Hematopoietic multipotent progenitor cell treated with erythropoietin and hydrocortisone succinate and interleukin-3 and kit ligand, for 17 days (in vitro differentiated cells): ENCODE measurements around the gene DSTN.

ENCODE experiments used
- DNase-seq: peaks from one replicate; pipeline ENCODE4 v3.0.0-alpha.2; 2015; ENCODE audit warnings: low spot score

The DSTN gene

DNA sequence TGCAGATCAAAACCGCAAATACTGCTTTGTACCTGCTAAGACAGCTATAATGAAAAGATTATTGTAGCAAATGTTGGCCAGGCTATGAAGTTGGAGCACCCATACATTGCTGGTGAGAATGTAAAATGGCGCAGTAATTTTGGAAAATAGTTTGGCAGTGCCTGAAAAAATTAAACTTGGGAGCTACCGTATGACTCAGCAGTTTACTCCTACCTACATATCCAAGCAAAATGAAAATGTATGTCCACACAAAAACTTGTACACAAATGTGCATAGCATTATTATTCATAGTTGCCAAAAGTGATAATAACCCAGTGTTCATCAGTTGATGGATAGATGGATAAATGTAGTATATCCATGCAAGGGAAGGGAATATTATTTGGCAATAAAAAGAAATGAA is 13.3 kb downstream of the DSTN start:
- no peak for DNase-seq

DNA sequence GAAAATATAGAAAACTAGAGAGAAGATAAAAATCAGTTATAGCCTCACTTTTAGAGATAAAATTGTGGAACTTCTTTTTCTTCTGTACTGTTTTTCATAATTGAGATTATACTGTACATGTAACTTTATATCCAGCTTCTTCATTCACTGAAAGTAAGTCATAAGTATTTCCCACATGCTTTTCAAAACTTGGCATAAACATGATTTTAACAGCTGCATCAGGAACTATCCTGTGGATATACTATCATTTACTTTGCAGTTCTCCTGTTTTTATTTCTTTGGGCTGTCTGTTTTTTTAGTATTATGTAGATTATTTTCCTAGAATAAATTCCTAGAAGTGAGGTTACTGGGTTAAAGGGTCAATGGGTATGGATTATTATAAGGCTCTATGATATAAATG is 14.8 kb downstream of the DSTN start:
- DNase-seq: no peak

DNA sequence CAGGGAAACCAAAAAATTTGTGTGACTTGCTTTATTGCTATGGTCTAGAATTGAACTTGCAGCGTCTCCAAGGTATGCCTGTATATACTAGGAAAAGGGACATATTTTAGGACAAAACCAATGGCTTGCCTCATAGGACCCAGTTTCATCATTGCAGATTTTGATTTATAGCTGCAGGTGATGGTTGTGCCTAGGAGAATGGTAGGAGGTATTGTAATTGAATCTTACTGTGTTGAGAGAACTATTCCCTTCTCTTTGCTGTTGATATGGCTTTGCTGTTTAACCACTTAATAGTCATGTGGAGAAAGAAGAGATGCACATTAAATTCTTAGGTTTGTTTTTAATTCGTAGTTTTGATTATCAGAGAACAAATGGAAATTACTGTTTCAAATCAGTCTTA is 16.4 kb downstream of the DSTN start:
- no peak for DNase-seq

DNA sequence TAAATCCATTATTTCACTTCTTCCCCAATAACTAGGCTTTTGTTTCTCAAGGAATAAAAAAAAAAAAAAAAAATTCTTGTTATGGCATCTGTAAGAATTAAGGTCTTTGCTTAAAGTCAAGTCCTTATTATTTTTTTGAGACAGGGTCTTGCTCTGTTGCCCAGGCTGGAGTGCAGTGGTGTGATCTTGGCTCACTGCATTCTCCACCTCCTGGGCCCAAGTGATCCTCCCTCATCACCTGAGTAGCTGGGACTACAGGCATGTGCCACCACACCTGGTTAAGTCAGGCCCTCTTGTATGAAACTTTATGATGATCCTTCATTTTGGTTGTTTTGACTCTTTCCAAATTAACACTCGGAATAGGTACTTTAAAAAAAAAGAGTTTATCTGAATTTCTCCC is 17.3 kb downstream of the DSTN start:
- DNase-seq: no peak

DNA sequence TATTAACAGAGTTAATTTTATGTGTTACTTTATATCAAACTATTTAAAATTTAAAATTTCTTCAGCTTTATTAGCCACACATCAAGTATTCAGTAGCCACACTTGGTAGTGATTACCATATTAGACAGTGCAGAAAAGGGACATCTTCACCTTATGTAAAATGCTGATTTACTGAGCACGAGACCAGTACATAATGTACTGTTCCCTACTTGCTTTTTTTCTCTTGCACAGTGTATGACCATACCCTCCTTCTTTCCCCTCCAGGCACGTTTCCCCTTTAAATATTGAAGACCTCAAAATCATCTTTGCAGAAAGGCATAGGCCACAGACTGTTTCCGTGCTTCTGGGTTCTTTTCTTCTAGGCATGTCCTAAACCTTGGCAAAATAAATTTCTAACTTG is 17.9 kb downstream of the DSTN start:
- no peak for DNase-seq

DNA sequence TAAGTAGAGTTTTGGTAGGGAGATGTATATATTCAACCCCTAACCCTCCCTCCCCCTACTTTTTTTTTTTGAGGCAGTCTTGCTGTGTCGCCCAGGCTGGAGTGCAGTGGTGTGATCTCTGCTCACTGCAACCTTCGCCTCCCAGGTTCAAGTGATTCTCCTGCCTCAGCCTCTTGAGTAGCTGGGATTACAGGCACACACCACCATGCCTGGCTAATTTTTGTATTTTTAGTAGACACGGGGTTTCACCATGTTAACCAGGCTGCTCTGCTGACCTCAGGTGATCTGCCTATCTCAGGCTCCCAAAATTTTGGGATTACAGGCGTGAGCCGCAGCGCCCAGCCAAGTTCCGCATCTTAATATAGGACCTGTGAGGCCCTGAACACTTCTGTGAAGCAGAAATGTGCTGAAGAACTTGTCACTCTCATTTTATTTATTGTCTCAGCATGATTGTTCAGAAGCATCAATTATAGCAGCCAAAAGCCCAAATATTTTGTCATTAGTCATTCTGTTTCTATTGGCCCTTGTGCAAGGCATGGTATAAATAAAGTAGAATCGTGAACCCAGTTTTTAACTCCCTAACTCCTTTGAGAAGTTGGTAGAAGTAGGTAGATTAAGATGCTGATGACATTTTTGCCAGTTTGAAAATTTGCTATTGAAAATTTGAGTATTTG is 19.4 kb downstream of the DSTN start:
- DNase-seq: no peak

DNA sequence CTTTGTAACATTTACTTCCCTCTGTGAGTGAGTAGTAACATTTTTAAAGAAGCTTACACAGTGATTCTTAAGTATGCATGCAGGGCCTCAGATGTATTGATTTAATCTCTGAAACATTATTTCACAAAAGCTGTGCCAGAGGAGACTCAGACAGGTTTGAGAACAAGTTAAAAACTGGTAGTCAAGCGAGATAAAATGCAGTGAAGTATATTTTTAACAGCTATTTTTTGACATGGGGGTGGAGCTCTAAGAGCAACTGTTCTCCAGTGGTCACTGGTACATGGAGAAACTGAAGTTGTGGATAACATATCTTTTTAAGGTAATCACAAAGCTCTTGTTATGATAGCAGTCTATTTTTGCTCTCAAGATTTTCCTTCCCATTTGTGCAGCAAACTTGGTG is 20.4 kb downstream of the DSTN start:
- DNase-seq: no peak

DNA sequence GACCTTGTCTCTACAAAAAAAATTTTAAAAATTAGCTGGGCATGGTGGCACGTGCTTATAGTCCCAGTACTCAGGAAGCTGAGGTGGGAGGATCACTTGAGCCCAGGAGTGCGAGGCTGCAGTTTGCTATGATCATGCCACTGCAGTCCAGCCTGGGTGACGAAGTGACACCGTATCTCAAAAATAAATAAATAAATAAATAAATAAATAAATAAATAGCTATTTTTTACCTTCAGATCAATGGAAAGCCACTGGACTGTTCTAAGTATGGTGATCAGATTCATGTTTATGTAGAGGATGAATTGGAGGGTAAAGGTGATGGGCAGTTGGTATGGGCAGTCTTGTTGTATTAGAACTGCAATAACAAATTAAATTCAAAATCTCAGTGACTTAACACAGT is 24.0 kb downstream of the DSTN start:
- DNase-seq: no peak

DNA sequence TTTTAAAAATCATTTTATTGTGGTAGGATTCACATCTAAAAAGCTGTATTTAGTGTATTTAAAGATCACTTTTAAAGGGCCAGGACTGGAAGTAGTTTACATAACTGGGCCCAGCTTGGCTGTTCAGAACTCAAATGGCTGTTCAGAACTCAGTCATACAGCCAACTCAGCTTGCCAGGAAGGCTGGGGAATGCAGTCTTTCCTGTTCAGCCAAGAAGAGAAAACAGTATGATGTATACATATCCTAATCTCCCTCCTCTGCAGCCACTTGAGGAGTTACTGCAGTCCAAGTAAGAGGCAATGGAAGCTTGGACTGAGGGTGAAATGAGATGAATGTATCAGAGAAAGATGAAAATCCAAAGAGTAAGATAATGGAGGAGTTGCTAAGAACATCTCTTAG is 24.6 kb downstream of the DSTN start:
- no peak for DNase-seq

DNA sequence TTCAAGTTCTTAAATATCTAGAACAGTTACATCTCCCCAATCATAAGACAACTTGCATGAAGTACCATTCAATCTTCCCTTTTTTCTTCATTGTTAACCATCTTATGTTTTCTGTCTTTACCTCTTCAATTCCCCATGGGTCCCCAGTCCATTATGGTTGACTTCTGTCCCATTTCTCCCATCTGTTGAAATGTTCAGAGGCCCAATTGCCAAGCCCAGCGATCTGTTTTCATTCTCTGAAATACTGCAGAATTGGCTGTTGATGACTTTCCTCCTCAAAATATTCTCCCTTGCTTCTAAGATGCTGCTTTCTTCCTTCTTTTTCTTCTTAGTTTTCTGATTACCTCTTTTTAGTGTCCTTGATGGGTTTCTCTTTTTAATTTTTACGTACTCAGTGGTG is 26.0 kb downstream of the DSTN start:
- no peak for DNase-seq

DNA sequence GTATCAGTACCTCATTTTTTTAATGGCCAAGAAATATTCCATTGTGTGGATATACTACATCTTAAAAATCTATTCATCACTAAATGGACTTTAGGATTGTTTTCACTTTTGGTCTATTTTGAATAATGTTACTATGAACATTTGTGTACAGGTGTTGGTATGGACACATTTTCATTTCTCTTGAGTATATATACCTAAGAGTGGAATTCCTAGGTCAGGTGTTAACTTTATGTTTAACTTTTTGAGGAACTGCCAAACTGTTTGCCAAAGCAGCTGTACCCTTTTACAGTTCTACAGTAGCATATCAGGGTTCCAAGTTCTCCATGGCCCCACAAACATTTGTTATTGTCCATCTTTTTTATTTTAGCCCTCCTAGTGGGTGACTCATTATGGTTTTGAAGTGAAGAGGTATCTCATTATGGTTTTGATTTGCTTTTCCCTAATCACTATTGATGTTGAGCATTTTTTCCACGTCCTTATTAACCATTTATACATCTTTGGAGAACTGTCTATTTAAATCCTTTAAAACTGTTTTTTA is 28.2 kb downstream of the DSTN start:
- DNase-seq: no peak

DNA sequence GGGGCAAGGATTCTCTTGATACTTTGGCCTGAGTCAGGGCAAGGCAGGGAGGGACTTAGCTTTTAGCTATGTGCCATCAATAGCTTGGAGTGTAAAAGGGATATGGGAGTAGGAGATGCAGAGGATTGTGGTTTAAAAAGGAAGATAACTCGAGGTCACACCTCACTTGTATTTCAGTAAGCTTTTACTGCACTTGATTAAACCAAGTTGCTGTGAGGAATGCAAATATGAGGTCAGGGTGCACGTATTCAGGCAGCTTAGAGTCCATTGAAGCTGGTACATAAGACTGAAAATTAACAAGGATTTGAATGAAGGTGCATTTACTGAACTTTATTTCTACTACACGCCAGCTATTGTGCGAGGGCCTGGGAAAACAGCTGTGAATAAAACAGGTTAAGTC is 32.1 kb downstream of the DSTN start:
- no peak for DNase-seq

DNA sequence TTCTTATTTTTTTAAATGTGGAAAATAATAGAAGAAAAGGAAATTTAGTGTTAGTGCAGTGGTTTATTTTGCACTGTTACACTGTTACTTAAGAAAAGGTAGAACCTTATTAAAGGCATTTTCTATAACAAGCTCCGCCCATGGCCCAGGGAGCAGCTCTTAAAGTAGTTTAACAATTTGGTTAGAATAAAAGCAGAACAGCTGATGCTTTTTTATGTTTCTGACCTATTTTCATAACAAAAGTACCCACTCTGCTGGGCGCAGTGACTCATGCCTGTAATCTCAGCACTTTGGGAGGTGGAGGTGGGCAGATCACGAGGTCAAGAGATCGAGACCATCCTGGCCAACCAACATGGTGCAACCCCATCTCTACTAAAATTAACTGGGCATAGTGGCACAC is 32.6 kb downstream of the DSTN start:
- DNase-seq: no peak

DNA sequence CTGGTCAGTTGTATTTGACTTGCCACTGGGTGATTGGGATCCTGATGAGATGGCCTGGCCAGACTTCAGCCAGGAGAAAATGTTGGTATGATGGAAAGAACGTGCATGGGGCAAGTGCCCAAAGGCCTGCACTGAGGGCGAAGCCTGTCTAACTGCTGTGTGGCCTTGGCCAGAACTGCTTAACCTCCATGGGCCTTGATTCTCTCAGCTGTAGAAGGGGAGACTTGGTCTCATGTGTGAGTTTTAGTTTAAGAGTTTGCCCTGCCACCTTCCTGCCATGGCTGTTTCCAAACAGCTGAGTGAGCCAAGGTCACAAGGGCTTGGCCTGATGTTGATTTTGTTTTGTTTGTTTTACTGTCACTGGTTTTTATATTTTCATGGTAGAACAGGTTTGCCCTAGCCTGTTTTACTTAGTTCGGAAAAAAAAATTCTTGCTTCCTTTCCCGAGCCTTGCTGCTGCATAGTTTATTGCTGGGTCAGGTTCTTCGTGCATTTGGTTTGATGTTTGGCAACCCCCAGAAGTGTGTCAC is 35.3 kb downstream of the DSTN start:
- no peak for DNase-seq

DNA sequence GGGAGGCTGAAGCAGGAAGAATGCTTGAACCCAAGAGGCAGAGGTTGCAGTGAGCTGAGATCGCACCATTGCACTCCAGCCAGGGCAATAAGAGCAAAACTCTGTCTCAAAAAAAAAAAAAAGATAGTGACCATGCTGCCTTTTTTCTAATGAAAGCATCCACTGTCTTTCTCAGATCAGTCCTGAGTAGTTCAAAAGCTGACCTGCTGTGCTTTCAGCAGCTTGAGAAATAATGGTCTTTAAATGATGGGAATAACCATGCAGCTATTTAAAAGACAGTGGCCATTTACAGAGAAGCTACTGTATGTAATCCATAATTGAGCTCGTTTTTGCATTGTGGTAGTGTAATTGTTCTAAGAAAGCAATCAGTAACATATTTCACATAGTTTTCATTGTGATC is 36.1 kb downstream of the DSTN start:
- no peak for DNase-seq

DNA sequence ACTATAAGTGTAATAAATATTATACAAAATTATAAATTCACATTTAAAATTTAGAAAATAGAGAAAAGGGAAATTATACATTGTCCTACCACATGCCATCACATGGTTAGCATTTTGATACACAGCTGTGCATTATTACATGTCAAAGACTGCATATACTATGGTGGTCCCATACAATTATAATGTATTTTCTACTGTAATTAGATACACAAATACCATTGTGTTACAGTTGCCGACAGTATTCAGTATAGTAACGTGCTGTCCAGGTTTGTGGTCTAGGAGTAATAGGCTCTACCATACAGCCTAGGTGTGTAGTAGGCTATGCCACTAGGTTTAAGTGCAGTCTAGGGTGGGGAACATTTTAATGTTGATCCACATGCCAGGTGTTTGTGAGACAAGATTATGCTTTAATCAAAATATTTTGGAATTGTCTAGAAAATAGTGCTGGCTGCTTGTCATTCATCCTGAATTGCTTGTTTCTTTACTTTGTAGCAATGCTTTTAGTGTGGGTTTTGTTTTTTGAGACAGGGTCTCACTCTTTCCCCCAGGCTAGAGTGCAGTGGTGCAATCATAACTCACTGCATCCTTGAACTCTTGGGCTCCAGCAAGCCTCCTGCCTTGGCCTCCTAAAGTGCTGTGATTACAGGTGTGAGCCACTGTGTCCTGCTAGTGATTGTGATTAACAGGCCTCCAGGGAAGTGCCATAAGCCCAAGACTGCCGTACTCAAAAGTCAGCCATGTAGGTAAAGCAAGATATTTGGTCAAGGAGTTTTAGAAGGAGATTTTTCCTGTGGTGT is 39.0 kb downstream of the DSTN start:
- no peak for DNase-seq

DNA sequence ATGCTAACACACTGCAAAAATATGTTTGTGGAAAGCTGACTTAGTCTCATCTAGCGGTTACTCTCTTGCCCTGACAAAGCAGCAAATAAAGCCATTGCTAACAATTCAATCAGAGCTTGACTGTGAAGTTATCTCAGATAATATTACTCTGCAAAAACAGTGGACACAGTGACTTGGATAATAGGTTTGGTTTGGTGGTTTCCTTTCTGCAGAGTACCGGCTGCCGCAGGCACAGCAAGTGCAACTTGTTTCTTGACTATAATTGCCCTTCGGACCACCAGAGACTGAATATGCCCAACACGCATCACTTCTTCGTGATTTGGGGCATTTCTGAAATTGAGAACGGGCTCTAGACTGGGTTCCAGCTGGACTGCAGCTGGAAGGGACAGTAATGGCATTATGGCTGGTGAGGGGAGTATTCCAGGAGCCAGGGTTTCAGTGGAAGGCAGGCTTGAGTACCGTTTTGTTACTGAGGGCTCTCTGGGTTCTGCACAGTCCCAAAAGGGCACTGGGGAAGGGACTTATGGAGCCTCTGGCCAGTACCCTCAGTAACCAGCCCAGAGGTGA is 40.0 kb downstream of the DSTN start:
- DNase-seq: no peak

DNA sequence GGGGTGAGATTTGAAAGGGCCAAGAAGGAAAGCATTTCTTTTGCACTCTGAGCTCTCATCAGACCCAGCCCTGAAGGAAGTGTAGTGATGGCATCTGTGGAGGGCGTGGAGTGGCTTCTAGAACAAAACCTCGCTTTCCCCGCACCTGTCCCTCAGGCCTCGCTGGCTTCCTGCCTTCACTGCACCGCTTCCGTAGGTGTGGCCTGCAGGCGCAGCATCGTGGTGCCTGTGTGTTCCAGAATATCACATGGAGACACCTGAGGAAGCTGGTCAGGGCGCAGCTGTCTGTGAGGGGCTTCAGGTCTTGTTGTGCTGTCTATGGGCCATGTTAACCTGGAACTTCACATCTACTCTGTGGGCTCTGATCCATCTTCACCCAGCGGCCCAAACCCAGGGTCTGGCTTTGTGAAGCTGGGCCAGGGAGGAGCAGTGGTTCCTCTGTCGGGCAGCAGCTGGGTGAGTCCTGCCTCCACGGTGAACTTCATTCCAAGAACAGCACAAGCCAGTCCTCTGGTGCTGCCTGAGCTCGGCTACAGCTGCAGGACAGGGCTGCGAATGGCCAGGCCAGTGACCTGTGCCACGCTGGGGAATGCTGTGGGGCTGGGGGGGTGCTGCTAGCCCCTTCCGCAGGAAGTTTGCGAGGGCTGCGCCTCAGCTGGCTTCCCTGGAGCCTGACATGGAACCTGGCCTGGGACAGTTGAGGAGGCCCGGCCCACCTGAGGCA is 40.9 kb downstream of the DSTN start:
- no peak for DNase-seq

DNA sequence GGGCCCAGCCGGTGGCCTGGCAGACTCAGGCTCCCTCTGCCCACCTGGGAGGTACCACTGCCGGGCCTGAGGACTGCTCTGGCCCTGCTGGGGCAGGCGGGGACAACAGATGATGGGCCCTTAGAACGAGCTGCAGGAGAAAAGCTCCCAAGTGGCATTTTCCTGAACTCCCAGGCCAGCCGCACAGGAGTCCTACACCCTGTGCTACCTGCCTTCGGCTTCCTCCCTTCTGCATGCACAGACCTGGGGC is 41.3 kb downstream of the DSTN start:
- no peak for DNase-seq

DNA sequence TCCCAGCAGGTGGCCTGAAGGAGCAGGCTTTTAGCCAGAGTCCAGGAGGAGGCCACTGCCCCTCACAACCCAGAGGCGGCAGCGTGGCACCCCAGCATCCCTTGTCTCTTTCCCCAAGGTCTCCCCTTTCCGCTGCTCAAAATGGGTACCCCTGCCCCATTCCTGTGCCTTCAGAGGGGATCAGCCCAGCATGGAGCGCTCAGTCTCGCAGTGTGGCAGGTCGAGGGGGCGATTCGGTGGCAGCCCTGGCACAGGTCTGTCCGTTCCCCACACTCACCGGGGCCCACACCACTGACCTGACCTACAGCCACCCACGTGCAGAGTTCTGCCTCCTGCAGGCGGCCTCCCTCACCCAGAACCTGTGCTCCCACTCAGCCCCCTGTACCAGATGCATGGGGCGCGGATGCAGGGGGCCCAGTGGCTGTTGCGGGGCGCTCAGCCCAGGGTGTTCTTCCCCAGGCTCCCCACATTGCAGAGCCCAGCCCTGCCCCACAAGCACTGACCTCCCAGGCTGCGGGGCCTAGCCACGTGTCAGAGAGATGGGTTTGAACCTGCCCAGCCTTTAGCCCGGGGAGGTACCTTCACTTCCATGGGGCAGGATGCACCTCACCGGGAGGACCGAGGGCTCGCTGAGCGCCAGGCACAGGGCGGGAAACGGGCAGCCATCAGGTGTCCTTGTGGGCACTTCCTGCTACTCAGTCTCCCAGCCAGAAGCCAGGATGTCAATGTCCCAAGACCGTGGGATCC is 41.8 kb downstream of the DSTN start:
- DNase-seq: no peak

DNA sequence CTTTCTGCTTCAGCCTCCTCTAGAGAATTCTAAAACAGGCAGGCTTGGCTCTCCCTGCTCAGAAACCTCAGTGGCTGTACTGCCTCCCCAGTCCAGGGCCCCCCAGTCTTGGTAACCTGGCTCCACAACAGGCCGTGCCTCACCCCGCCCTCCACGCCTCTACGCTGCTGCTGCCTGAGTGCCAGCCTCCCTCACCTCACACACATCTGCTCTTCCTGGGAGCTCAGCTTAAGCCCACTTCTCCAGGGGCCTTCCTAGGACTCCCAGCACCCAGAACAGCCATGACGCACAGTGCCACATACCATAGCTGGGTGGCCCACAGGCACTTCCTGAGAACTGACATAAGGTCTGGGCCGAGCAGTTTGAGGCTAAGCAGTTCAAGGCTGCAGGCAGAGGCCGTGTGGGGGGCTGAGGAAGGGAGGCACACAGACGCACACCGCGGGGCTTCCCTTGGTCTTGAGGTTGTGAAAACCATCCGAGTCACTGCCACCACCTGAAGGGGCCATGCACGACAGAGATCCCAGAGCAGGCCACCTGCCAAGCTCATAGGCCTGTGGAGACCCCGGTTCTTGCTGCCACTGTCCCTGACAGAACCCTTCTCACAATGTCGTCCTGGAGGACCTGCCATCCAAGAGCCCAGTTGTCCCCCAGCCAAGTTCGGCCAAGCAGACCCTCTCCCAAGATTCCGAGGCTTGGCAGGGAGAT is 42.6 kb downstream of the DSTN start:
- no peak for DNase-seq

DNA sequence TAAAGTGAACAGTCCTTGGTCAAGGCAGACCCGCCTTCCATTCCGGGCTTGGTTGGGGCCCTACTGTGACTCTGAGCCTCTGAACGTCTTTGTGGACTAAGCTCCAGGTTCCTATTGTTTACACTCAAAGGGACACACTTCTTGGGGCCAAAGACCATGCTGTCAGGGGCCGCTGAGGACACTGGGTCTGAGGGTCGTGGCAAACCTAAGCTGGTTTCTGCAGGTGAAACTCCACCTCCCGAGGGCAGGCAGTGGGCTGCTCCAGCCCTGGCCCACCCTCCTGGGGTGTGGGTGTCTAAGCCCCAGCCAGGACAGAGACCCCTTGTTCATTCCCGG is 43.1 kb downstream of the DSTN start:
- DNase-seq: no peak
